ENCODE results near the gene SULT1C2.

Gene SULT1C2

GRCh38 chr2:108345951-108346350 lies 57.3 kb downstream of the SULT1C2 start:
- DNase-seq (ENCODE audit: low read depth in 1 of 2, low spot score in 1 of 2), result no peak
- Histone ChIP-seq H3K4me3 (replicated peaks; ENCODE audit: insufficient read depth, low read length) (no peak overlapping the region), H3K27ac (replicated peaks) (no peak overlapping the region), H3K27me3 (ENCODE audit: insufficient read depth, poor library complexity, severe bottlenecking) (no peaks in the 10 kb centered on the region)
- TF ChIP-seq GABPA (IDR thresholded peaks at IDR 0.05; ENCODE audit: low read depth) (no peak), SPI1 (IDR thresholded peaks at IDR 0.05; ENCODE audit: borderline replicate concordance, low read depth) (no peak), POLR2AphosphoS5 (IDR thresholded peaks at IDR 0.05; ENCODE audit: low read depth) (no peak)
- TF ChIP-seq, protein P1, sequence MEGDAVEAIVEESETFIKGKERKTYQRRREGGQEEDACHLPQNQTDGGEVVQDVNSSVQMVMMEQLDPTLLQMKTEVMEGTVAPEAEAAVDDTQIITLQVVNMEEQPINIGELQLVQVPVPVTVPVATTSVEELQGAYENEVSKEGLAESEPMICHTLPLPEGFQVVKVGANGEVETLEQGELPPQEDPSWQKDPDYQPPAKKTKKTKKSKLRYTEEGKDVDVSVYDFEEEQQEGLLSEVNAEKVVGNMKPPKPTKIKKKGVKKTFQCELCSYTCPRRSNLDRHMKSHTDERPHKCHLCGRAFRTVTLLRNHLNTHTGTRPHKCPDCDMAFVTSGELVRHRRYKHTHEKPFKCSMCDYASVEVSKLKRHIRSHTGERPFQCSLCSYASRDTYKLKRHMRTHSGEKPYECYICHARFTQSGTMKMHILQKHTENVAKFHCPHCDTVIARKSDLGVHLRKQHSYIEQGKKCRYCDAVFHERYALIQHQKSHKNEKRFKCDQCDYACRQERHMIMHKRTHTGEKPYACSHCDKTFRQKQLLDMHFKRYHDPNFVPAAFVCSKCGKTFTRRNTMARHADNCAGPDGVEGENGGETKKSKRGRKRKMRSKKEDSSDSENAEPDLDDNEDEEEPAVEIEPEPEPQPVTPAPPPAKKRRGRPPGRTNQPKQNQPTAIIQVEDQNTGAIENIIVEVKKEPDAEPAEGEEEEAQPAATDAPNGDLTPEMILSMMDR (IDR thresholded peaks at IDR 0.05; ENCODE audit: insufficient read depth, low read length), result no peak
- TF ChIP-seq, protein P2, sequence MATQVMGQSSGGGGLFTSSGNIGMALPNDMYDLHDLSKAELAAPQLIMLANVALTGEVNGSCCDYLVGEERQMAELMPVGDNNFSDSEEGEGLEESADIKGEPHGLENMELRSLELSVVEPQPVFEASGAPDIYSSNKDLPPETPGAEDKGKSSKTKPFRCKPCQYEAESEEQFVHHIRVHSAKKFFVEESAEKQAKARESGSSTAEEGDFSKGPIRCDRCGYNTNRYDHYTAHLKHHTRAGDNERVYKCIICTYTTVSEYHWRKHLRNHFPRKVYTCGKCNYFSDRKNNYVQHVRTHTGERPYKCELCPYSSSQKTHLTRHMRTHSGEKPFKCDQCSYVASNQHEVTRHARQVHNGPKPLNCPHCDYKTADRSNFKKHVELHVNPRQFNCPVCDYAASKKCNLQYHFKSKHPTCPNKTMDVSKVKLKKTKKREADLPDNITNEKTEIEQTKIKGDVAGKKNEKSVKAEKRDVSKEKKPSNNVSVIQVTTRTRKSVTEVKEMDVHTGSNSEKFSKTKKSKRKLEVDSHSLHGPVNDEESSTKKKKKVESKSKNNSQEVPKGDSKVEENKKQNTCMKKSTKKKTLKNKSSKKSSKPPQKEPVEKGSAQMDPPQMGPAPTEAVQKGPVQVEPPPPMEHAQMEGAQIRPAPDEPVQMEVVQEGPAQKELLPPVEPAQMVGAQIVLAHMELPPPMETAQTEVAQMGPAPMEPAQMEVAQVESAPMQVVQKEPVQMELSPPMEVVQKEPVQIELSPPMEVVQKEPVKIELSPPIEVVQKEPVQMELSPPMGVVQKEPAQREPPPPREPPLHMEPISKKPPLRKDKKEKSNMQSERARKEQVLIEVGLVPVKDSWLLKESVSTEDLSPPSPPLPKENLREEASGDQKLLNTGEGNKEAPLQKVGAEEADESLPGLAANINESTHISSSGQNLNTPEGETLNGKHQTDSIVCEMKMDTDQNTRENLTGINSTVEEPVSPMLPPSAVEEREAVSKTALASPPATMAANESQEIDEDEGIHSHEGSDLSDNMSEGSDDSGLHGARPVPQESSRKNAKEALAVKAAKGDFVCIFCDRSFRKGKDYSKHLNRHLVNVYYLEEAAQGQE (IDR thresholded peaks at IDR 0.05; ENCODE audit: insufficient replicate concordance, low read depth), result no peak

GRCh38 chr2:108346827-108347226 lies 58.1 kb downstream of the SULT1C2 start:
- TF ChIP-seq, protein P1 (IDR thresholded peaks at IDR 0.05; ENCODE audit: insufficient read depth, low read length), result no peak
- no peak for TF ChIP-seq GABPA (IDR thresholded peaks at IDR 0.05; ENCODE audit: low read depth)
- Histone ChIP-seq H3K27me3 (ENCODE audit: insufficient read depth, poor library complexity, severe bottlenecking) (no peaks in the 10 kb centered on the region), H3K4me3 (replicated peaks; ENCODE audit: insufficient read depth, low read length) (no peak overlapping the region), H3K27ac (replicated peaks) (no peak overlapping the region)
- DNase-seq (ENCODE audit: low read depth in 1 of 2, low spot score in 1 of 2), result no peak

DNA sequence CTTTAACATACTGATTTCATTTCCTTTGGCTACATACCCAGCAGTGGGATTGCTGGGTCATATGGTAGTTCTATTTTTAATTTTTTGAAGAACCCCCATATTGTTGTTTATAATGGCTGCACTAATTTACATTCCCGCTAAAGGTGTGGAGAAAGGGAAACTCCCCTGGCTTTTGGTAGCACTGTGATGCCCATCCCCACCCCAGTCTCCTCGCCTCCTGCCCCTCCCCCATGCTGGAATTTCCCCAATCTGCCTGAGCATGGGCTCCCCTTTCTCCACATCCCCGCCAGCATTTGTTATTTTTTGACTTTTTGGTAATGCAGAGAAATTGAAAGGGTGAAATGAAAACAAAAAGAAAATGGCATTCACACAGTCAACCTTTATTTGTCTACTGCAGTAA lies 59.1 kb downstream of the SULT1C2 start:
- Histone ChIP-seq H3K27ac (replicated peaks) (no peak overlapping the region), H3K4me3 (replicated peaks; ENCODE audit: insufficient read depth, low read length) (no peak overlapping the region), H3K27me3 (ENCODE audit: insufficient read depth, poor library complexity, severe bottlenecking) (no peaks in the 10 kb centered on the region)
- TF ChIP-seq SPI1 (IDR thresholded peaks at IDR 0.05; ENCODE audit: borderline replicate concordance, low read depth) (no peak), POLR2AphosphoS5 (IDR thresholded peaks at IDR 0.05; ENCODE audit: low read depth) (no peak), GABPA (IDR thresholded peaks at IDR 0.05; ENCODE audit: low read depth) (no peak)
- TF ChIP-seq, protein P2 (IDR thresholded peaks at IDR 0.05; ENCODE audit: insufficient replicate concordance, low read depth), result no peak
- TF ChIP-seq, protein P1 (IDR thresholded peaks at IDR 0.05; ENCODE audit: insufficient read depth, low read length), result no peak
- no peak for DNase-seq (ENCODE audit: low read depth in 1 of 2, low spot score in 1 of 2)

DNA sequence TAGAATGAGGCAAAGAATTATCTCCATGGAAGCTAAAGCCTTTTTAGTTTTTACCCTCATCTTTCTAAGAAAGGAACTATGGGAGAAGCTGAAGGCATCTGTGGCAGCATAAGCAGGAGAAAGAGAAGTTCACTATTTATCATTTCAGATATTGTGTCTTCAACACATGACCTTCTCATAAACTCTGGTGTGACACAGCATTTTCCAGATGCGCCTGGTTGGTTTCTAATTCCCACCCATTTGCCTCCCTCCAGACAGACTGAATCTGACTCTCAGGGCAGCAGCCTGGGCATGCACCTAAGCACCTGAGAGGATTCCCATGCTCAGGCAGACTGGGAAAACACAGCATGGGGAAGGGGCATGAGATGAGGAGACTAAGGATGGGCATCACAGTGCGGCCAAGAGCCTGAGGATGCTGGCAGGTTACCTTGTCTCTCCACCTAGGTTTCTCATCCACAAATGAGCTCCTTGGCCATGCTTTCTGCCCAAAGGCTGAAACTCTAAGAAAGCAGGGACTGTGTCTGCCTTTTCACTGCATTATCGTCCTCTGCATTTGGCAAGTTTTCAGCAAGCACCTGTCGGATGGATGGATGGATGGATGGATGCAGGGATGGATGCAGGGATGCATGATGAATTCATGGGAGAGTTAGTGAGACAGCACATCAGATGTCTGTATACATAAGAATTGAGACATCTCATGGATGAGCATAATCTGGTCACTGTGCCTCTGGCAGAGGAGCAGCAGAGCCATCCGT lies 60.3 kb downstream of the SULT1C2 start:
- H3K27ac ChIP-seq (replicated peaks), result no peak overlapping the region
- TF ChIP-seq GABPA (IDR thresholded peaks at IDR 0.05; ENCODE audit: low read depth), result no peak
- TF ChIP-seq POLR2AphosphoS5 (IDR thresholded peaks at IDR 0.05; ENCODE audit: low read depth), result no peak
- no peak for TF ChIP-seq SPI1 (IDR thresholded peaks at IDR 0.05; ENCODE audit: borderline replicate concordance, low read depth)
- TF ChIP-seq, protein P2 (IDR thresholded peaks at IDR 0.05; ENCODE audit: insufficient replicate concordance, low read depth), result no peak
- TF ChIP-seq, protein P1 (IDR thresholded peaks at IDR 0.05; ENCODE audit: insufficient read depth, low read length), result no peak
- H3K27me3 ChIP-seq (ENCODE audit: insufficient read depth, poor library complexity, severe bottlenecking), result no peaks in the 10 kb centered on the region
- no peak overlapping the region for H3K4me3 ChIP-seq (replicated peaks; ENCODE audit: insufficient read depth, low read length)
- no peak for DNase-seq (ENCODE audit: low read depth in 1 of 2, low spot score in 1 of 2)

Measured in HL-60 (cell line).